ENCODE results near the gene RERG.

The RERG gene

GRCh38 chr12:15243102-15243501, 21.9 kb upstream of the RERG start:
- H3K9me3 ChIP-seq (ENCODE audit: control insufficient read depth, low read length) = no peaks in the 10 kb centered on the region
- H3K9ac ChIP-seq = no peak overlapping the region
- no peaks in the 10 kb centered on the region for H3K36me3 ChIP-seq (ENCODE audit: control insufficient read depth, insufficient read depth, low read length)
- no peaks in the 10 kb centered on the region for H3K27me3 ChIP-seq (ENCODE audit: control insufficient read depth, insufficient read depth, low read length)
- H2AFZ ChIP-seq = no peak overlapping the region
- H3K4me1 ChIP-seq = no peaks in the 10 kb centered on the region
- H3K4me2 ChIP-seq (ENCODE audit: low read length) = no peak overlapping the region
- no peaks in the 10 kb centered on the region for H3K79me2 ChIP-seq
- no peak overlapping the region for H3K4me3 ChIP-seq (ENCODE audit: low read depth, low read length)
- H3K27ac ChIP-seq = no peak overlapping the region
- no peak for TF ChIP-seq CTCF (IDR thresholded peaks at IDR 0.05)

GRCh38 chr12:15240898-15241297, 19.7 kb upstream of the RERG start:
- no peak overlapping the region for H3K4me3 ChIP-seq (ENCODE audit: low read depth, low read length)
- H3K9ac ChIP-seq = no peak overlapping the region
- no peaks in the 10 kb centered on the region for H3K79me2 ChIP-seq
- no peak overlapping the region for H3K27ac ChIP-seq
- H3K4me2 ChIP-seq (ENCODE audit: low read length) = no peak overlapping the region
- no peaks in the 10 kb centered on the region for H3K27me3 ChIP-seq (ENCODE audit: control insufficient read depth, insufficient read depth, low read length)
- H3K4me1 ChIP-seq = no peaks in the 10 kb centered on the region
- no peaks in the 10 kb centered on the region for H3K9me3 ChIP-seq (ENCODE audit: control insufficient read depth, low read length)
- TF ChIP-seq CTCF (IDR thresholded peaks at IDR 0.05) = no peak
- no peak overlapping the region for H2AFZ ChIP-seq
- H3K36me3 ChIP-seq (ENCODE audit: control insufficient read depth, insufficient read depth, low read length) = no peaks in the 10 kb centered on the region

- TF ChIP-seq CTCF (IDR thresholded peaks at IDR 0.05) = no peak
- Histone ChIP-seq H3K9ac (no peak overlapping the region), H3K36me3 (ENCODE audit: control insufficient read depth, insufficient read depth, low read length) (no peaks in the 10 kb centered on the region)
These were observed 13.3 kb upstream of the RERG start for GRCh38 chr12:15234508-15234907.

GRCh38 chr12:15234011-15234410, 12.8 kb upstream of the RERG start:
- Histone ChIP-seq H3K9ac (no peak overlapping the region), H3K9me3 (ENCODE audit: control insufficient read depth, low read length) (no peaks in the 10 kb centered on the region), H3K27me3 (ENCODE audit: control insufficient read depth, insufficient read depth, low read length) (no peaks in the 10 kb centered on the region), H2AFZ (no peak overlapping the region), H3K4me3 (ENCODE audit: low read depth, low read length) (no peak overlapping the region), H3K36me3 (ENCODE audit: control insufficient read depth, insufficient read depth, low read length) (no peaks in the 10 kb centered on the region), H3K4me2 (ENCODE audit: low read length) (no peak overlapping the region), H3K27ac (no peak overlapping the region), H3K79me2 (no peaks in the 10 kb centered on the region), H3K4me1 (no peaks in the 10 kb centered on the region)
- no peak for TF ChIP-seq CTCF (IDR thresholded peaks at IDR 0.05)

More at GRCh38 chr12:15234508-15234907, 13.3 kb upstream of the RERG start:
- Histone ChIP-seq H3K4me2 (ENCODE audit: low read length) (no peak overlapping the region), H2AFZ (no peak overlapping the region), H3K27me3 (ENCODE audit: control insufficient read depth, insufficient read depth, low read length) (no peaks in the 10 kb centered on the region), H3K79me2 (no peaks in the 10 kb centered on the region), H3K4me3 (ENCODE audit: low read depth, low read length) (no peak overlapping the region), H3K4me1 (no peaks in the 10 kb centered on the region), H3K9me3 (ENCODE audit: control insufficient read depth, low read length) (no peaks in the 10 kb centered on the region), H3K27ac (no peak overlapping the region)

DNA sequence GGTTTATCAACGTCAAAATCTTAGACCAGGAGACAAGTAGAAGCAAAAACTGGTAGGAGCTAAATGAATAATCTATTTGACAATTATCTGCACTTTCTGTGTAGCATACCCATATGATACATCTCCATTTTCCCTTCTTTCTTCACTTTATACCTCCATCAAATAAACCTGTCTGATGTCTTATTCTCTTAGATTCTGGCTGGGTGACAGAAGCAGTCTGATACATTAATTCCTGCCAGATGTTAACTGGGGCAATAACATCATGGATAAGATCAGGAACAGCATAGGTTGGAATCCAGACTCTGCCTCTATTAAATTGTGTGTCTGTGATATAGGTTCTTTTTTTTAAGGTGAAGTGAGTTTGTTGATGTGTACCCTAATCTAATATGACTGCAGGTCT, 11.7 kb upstream of the RERG start:
- Histone ChIP-seq H3K4me1 (no peaks in the 10 kb centered on the region), H3K36me3 (ENCODE audit: control insufficient read depth, insufficient read depth, low read length) (no peaks in the 10 kb centered on the region)
- TF ChIP-seq CTCF (IDR thresholded peaks at IDR 0.05) = no peak

More for the DNA sequence above, 11.7 kb upstream of the RERG start:
- Histone ChIP-seq H3K27me3 (ENCODE audit: control insufficient read depth, insufficient read depth, low read length) (no peaks in the 10 kb centered on the region), H3K79me2 (no peaks in the 10 kb centered on the region), H3K9ac (no peak overlapping the region), H3K4me2 (ENCODE audit: low read length) (no peak overlapping the region), H3K27ac (no peak overlapping the region), H2AFZ (no peak overlapping the region), H3K9me3 (ENCODE audit: control insufficient read depth, low read length) (no peaks in the 10 kb centered on the region), H3K4me3 (ENCODE audit: low read depth, low read length) (no peak overlapping the region)

Measured in parathyroid adenoma (tissue), 2 donors.